Aorta (tissue), 5 donors: ENCODE measurements around the gene CYTL1. TPM values are rescaled to one million over a fixed set of nuclear protein-coding genes. Genes with fewer than 3 reads are reported as not detected.
"Not testable (repeated sequence)": the region's sequence is repeated elsewhere in the genome, so short reads cannot be mapped to it uniquely, and the experiment has no call there.

Experiments
- ATAC-seq: fragments of 200-7000 bp; cut with Tn5 transposase; one replicate; pipeline ENCODE4 v1.9.1; 2022; ENCODE audit warnings: moderate library complexity; ENCODE audit not compliant: low FRiP score
- DNase-seq, 2 donors: peaks; one replicate each; pipeline ENCODE4 v3.0.0-alpha.2; 2020
- H3K27ac ChIP-seq, 2 donors: one replicate each; pipeline ENCODE4 v1.5.1; 2013; ENCODE audit warnings: low read length in 2 of 2, mild to moderate bottlenecking in 2 of 2, moderate library complexity in 2 of 2, control low read depth in 1 of 2, inconsistent platforms in 1 of 2, low read depth in 1 of 2
- H3K27me3 ChIP-seq, 2 donors: one replicate each; pipeline ENCODE4 v1.6.1; 2013; ENCODE audit warnings: control low read depth in 1 of 2, low read length in 1 of 2, mild to moderate bottlenecking in 1 of 2, moderate library complexity in 1 of 2; ENCODE audit not compliant: insufficient read depth in 2 of 2, control insufficient read depth in 1 of 2
- H3K36me3 ChIP-seq, 2 donors: one replicate each; pipeline ENCODE4 v1.6.1; 2013; ENCODE audit warnings: control low read depth in 1 of 2, low read length in 1 of 2, mild to moderate bottlenecking in 1 of 2; ENCODE audit not compliant: insufficient read depth in 2 of 2, control insufficient read depth in 1 of 2
- H3K4me1 ChIP-seq, 2 donors: one replicate each; pipeline ENCODE4 v1.6.1; 2013; ENCODE audit warnings: low read length in 2 of 2, control low read depth in 1 of 2, mild to moderate bottlenecking in 1 of 2, moderate library complexity in 1 of 2; ENCODE audit not compliant: insufficient read depth in 2 of 2, control insufficient read depth in 1 of 2
- H3K4me3 ChIP-seq, 2 donors: one replicate each; pipeline ENCODE4 v1.5.1; 2013; ENCODE audit warnings: low read length in 2 of 2, control low read depth in 1 of 2, mild to moderate bottlenecking in 1 of 2
- H3K9me3 ChIP-seq: one replicate; pipeline ENCODE4 v1.6.1; 2013; ENCODE audit warnings: mild to moderate bottlenecking, low read length; ENCODE audit not compliant: control insufficient read depth
- WGBS, 2 donors: extraction: QIAGEN DNeasy Blood & Tissue Kit; methylation state at CpG; one replicate each; pipeline ENCODE4 v1.1.7; 2013; 5-methylcytosine and 5-hydroxymethylcytosine counted together
- intact Hi-C, 2 donors: fragments of 100-400 bp; cut with DNase I; formaldehyde crosslinking; loops; one replicate each; pipeline versions ENCODE4 v1.14.2 to v1.15.0; 2022
- polyA plus RNA-seq, 2 donors: library from polyadenylated mRNA; stranded (reverse); fragments of 200-250 nt; gene quantifications; one replicate each; pipeline ENCODE4 v1.2.3, GENCODE V29; 2013
- total RNA-seq, 2 donors: library from RNA; stranded (reverse); fragmentation: NEBNext Ultra II Directional; extraction: Animal tissue kit (Norgen Biotek cat#: 25700); gene quantifications; one replicate each; pipeline ENCODE4 v1.2.1, GENCODE V29; 2021
- donor health status: healthy with polysubstance abuse.
- donor health status: Bipolar disorder and iron deficiency.
- donor health status: DM: no; HTN: no; CAD: no.
- donor health status: DM: no; HTN: no; CAD: no.
- donor health status: DM: yes; HTN: yes; CAD: no.

The CYTL1 gene
- total and polyA plus RNA-seq, 4 donors = 4.3 to 73.5 (median 22.5) TPM

DNA sequence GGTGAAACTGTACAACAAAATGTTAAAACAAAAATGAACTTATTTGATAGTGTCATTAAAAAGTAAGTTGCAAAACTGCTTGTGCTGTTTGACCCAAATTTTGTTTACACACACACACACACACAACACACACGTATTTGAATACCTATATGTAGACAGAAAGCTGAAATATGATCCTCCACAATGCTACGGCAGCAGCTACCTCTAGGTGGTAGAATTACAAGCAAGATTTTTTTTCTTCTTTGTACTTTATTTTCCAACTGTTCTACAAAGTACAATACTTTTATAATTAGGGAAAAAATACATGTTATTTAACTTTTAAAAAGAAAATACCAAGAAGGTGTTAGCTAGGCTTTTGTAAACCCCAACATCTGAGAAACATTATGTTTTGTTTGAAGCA is 1.2 kb downstream of the CYTL1 start:
- WGBS, 2 donors = 28 to 46% methylated on average over 2 of the region's 2 CpGs
- intact Hi-C loops = no loop called here
- Histone ChIP-seq H3K36me3 (no peaks in the 10 kb centered on the region), H3K4me3 (no peak overlapping the region), H3K4me1 (no peaks in the 10 kb centered on the region), H3K27me3 (no peaks in the 10 kb centered on the region), H3K9me3 (no peaks in the 10 kb centered on the region), H3K27ac (no peak overlapping the region)
- DNase-seq (no peak), ATAC-seq (no peak)

DNA sequence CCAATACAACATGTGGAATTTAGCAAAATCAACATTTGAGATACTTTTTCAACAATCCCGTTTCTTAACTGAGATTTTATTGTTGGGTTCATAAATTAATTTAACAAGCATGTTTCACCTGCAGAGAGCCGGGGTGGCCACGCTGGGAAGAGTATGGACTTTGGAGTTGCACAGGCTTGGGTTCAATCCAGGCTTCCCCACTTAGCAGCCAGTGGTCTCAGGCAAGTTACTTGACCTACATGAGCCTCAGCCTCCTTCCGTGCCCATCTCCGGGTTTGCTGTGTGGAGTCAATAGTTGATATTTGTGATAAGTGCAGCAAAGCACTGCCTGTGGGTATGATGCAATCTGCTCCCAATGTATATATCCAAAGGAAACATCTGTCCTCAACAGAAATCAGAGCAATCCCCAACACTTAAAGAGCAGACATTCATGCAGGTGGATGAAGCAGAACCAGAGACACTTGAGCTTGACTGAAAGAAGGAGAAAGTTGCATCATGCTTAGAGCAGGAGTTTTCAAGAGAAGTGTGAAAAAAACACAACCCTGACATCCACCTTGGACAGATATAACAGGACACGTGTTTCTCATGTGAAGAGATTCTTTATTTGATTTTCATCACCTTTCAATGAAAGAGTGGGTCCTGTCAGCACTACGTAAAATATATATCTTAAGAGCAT is 5.1 kb downstream of the CYTL1 start:
- H3K27me3 ChIP-seq = no peaks in the 10 kb centered on the region
- DNase-seq (no peak), ATAC-seq (no peak)
- 81 to 82% methylated on average over 7 of the region's 7 CpGs for WGBS, 2 donors
- no peaks in the 10 kb centered on the region for H3K36me3 ChIP-seq
- H3K4me1 ChIP-seq = no peaks in the 10 kb centered on the region
- intact Hi-C loops = no loop called here
- no peak overlapping the region for H3K4me3 ChIP-seq
- no peaks in the 10 kb centered on the region for H3K9me3 ChIP-seq
- no peak overlapping the region for H3K27ac ChIP-seq

DNA sequence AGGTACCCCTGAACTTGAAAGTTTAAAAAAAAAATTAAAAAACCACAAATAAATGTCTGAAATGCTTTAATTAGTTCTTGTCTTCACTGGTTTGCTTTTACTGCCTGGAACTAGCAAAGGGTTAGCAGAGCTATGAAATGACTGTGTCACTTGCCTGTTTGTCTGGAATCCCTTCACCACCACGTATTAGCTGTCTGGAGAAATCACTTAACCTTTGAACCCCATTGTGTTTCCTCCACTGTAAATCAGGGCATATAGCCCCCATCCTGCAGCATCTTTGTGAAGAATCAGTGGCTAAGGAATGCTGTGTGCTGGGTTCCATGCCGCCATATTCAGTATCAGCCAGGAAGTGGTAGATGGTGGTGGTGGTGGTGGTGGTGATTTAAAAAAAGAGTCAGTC is 6.3 kb downstream of the CYTL1 start:
- H3K36me3 ChIP-seq = no peaks in the 10 kb centered on the region
- no peak for ATAC-seq
- H3K4me1 ChIP-seq = no peaks in the 10 kb centered on the region
- no peaks in the 10 kb centered on the region for H3K27me3 ChIP-seq
- H3K9me3 ChIP-seq = no peaks in the 10 kb centered on the region
- no peak for DNase-seq
- no peak overlapping the region for H3K4me3 ChIP-seq
- H3K27ac ChIP-seq = no peak overlapping the region
- 67 to 90% methylated on average over 2 of the region's 2 CpGs for WGBS, 2 donors
- intact Hi-C loops = no loop called here

DNA sequence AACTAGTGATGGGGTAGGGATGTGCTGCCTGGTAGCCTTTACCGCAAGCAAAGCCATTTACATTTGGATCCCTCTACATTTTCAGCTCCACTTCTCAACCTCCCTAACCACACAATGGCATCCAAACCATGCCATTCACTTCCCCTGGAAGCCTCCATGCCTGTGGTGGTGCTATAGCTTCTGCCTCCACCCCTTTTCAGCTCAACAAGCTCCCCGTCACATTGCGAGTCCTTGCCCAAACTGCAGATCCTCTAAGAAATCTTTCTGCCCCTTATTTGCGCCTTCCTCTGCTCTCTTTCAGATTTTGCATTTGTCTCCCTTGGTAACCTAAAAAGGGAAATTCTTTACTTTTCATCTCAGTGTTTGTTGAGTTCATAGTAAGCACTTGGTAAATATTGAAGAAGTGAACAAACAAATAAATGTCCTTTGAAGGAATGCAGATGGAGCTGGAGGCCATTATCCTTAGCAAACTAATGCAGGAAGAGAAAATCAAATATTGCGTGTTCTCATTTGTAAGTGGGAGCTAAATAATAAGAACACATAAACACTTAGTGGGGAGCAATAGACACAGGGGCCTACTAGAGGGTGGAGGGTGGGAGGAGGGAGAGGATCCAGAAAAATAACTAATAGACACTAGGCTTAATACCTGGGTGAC is 6.9 kb downstream of the CYTL1 start:
- no peak overlapping the region for H3K4me3 ChIP-seq
- DNase-seq (no peak), ATAC-seq (no peak)
- WGBS, 2 donors = 96 to 99% methylated on average over 5 of the region's 5 CpGs
- intact Hi-C loops = no loop called here
- no peaks in the 10 kb centered on the region for H3K27me3 ChIP-seq
- no peak overlapping the region for H3K27ac ChIP-seq
- H3K36me3 ChIP-seq = no peaks in the 10 kb centered on the region
- H3K4me1 ChIP-seq = no peaks in the 10 kb centered on the region
- H3K9me3 ChIP-seq = no peaks in the 10 kb centered on the region

DNA sequence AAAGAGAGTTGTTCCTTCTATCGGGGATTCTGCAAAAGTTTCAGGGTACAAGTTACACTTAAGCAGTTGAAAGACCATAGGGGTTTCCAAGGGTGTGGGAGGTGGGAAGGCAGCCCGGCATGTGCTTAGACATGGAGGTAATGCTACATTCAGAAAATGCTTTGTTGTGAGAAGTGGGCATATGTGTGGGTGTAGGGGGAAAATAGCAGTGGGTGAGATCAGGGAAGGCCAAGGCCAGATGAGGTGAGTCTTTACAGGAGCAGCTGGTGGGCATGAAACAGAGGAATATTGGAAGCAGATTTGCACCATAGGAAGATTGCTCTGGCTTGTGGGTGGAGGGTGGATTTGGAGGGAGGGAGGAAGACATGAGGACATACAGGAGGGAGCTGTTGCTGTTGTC is 8.3 kb downstream of the CYTL1 start:
- H3K9me3 ChIP-seq = no peaks in the 10 kb centered on the region
- H3K27me3 ChIP-seq = no peaks in the 10 kb centered on the region
- ATAC-seq = no peak
- intact Hi-C loops = no loop called here
- no peak for DNase-seq
- 96 to 100% methylated on average over 2 of the region's 2 CpGs for WGBS, 2 donors
- no peaks in the 10 kb centered on the region for H3K36me3 ChIP-seq
- H3K4me1 ChIP-seq = no peaks in the 10 kb centered on the region
- no peak overlapping the region for H3K27ac ChIP-seq
- H3K4me3 ChIP-seq = no peak overlapping the region

DNA sequence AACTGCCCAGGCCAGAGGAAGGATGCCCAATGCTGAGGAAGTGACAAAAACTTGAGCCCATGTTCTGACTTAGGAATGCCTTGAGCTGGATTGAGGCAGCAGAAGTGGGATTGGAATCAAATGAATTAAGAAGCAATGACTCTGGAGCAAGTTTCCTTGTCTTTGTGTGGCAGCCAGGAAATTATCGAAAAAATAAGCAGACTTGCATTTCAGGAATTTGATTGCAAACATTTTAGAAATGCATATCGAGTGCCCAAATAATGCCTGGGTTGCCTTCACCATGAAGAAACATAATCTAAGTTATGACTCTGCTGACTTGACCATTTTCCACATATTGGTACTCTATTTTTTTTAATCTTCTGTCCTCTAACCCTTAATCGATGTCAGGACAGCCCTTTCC is 9.5 kb downstream of the CYTL1 start:
- Histone ChIP-seq H3K27ac (no peak overlapping the region), H3K4me3 (no peak overlapping the region), H3K36me3 (no peaks in the 10 kb centered on the region), H3K27me3 (no peaks in the 10 kb centered on the region), H3K9me3 (no peaks in the 10 kb centered on the region), H3K4me1 (no peaks in the 10 kb centered on the region)
- 15 to 21% methylated on average over 3 of the region's 3 CpGs for WGBS, 2 donors
- ATAC-seq (no peak), DNase-seq (no peak)
- intact Hi-C loops = loop anchor here in 1 of 2 donors (10.0 kb wide), 1 partner anchor 135 kb away; no protein-coding TSS in a partner anchor

DNA sequence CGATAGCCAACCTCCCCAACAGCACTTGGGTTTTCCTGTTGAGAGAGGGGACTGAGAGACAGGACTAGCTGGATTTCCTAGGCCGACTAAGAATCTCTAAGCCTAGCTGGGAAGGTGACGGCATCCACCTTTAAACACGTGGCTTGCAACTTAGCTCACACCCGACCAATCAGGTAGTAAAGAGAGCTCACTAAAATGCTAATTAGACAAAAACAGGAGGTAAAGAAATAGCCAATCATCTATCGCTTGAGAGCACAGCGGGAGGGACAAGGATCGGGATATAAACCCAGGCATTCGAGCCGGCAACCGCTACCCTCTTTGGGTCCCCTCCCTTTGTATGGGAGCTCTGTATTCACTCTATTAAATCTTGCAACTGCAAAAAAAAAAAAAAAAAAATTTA is 12.3 kb downstream of the CYTL1 start:
- H3K36me3 ChIP-seq, H3K27me3 ChIP-seq, H3K4me3 ChIP-seq, DNase-seq, ATAC-seq, H3K27ac ChIP-seq, H3K4me1 ChIP-seq, H3K9me3 ChIP-seq: not testable (repeated sequence)
- 83 to 91% methylated on average over 11 of the region's 11 CpGs for WGBS, 2 donors
- intact Hi-C loops = loop anchor here in 1 of 2 donors (10.0 kb wide), 1 partner anchor 138 kb away; no protein-coding TSS in a partner anchor

DNA sequence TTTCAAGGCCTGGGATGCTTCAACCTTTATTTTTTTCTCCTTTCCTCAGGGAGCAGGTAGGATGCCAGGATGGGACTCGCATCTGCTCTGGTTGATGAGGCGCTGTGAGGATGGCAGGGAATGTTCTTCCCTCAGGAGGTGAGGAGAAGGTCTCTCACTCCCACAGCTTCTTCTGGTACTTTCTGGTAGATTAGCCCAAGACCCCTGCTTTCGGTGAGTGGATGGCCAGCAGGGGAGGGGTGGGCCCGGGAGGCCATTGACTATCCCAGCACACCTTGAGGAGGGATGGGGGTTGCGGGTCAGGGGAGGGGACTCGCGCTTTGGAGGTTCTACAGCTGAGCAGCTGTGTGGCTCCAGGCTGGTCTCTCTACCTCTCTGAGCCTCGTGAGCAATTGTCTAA is 14.8 kb downstream of the CYTL1 start:
- 89 to 91% methylated on average over 8 of the region's 8 CpGs for WGBS, 2 donors
- H3K9me3 ChIP-seq = no peaks in the 10 kb centered on the region
- no peaks in the 10 kb centered on the region for H3K4me1 ChIP-seq
- intact Hi-C loops = loop anchor here in 1 of 2 donors (10.0 kb wide), 1 partner anchor 140 kb away; no protein-coding TSS in a partner anchor
- DNase-seq = no peak
- no peak overlapping the region for H3K27ac ChIP-seq
- ATAC-seq = no peak
- H3K27me3 ChIP-seq = no peaks in the 10 kb centered on the region
- no peak overlapping the region for H3K4me3 ChIP-seq
- no peaks in the 10 kb centered on the region for H3K36me3 ChIP-seq

DNA sequence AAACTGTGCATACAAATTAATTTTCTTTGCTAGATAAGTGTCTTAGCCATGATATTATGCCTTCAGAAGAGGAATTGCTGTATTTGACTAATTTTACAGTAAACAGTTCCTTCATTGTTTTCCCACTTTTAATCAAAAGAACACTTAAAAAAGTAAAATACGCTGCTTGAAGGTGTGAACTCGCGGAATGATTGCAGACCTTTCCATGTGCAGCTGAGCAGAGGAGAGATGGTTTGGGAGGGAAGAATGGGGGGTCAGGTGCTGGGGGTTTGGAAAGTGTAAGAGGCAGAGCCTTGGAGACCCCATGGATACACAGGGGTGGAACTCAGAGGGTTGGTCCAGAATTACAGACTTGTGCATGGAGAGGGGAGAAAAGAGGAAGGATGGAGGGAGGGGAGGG is 15.3 kb downstream of the CYTL1 start:
- H3K9me3 ChIP-seq = no peaks in the 10 kb centered on the region
- H3K27me3 ChIP-seq = no peaks in the 10 kb centered on the region
- intact Hi-C loops = loop anchor here in 1 of 2 donors (10.0 kb wide), 1 partner anchor 141 kb away; no protein-coding TSS in a partner anchor
- H3K27ac ChIP-seq = no peak overlapping the region
- H3K4me1 ChIP-seq = no peaks in the 10 kb centered on the region
- H3K4me3 ChIP-seq = no peak overlapping the region
- no peak for DNase-seq
- no peak for ATAC-seq
- 94 to 95% methylated on average over 3 of the region's 3 CpGs for whole genome bisulfite sequencing, 2 donors
- no peaks in the 10 kb centered on the region for H3K36me3 ChIP-seq
